Cerebellar nuclear complex (tissue), 1 donor: ENCODE measurements around the gene TENT4B.
"Not testable (repeated sequence)": the region's sequence is repeated elsewhere in the genome, so short reads cannot be mapped to it uniquely, and the experiment has no call there.

Experiments used
- DNase-seq, 2 experiments: peaks; one replicate each; lab custom pipeline; 2025; lab: John Stamatoyannopoulos, UW

TENT4B gene

DNA sequence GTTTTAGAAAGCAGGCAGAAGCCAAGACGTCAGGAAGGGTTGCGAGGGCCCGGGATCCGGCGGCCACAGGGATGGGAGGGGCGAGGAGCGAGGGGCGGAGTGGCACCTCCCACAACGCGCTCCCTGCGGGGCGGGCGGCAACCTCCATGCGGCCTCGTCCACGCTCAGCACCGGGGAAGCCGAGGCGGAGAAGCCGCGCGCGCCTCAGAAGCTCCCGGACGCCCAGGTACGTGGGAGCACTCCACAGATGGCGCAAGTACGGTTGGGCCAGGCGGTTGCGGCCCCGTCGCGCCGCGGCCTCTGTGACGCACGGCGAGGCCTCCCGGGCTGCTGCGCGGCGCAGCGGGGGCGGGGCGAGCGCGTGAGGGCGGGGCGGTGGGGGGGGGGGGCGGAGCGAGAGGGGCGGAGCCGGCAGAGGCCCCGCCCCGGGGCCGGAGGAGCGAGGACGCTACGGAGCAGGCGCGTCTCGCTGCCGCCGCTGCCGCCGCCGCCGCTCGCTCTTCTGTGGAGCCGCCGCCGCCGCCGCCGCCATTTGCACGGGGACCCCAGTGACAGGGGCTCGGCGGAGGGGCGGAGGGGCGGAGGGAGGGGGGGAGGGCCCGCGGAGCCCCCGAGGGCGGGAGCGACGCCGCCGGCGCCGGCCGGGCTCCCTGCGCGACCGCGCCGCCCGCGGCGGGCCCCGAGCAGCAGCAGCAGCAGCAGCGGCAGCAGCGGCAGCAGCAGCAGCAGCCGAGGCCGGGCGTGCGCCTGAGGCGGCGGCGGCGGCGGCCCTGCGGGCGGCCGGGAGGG is at the start of gene TENT4B:
TSS of gene TENT4B (plus strand) at position 500 of the 789 bp plus-strand sequence. CDS start 316 bp downstream, outside the sequence.
- peak in 1 of 2 experiments; percentile 33 for DNase-seq

DNA sequence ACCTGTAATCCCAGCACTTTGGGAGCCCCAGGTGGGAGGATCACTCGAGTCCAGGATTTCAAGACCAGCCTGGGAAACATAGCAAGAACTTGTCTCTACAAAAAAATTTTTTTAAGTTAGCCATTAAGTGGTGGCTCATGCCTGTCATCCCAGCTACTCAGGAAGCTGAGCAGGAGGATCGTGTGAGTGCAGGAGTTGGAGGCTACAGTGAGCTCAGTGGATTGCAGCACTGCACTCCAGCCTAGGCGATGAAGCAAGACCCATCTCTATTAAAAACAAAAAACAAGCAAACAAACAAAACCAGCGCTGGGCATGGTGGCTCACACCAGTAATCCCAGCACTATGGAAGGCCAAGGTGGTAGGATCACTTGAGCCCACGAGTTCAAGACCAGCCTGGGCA is 49.3 kb upstream of the TENT4B start:
- no peak for DNase-seq

DNA sequence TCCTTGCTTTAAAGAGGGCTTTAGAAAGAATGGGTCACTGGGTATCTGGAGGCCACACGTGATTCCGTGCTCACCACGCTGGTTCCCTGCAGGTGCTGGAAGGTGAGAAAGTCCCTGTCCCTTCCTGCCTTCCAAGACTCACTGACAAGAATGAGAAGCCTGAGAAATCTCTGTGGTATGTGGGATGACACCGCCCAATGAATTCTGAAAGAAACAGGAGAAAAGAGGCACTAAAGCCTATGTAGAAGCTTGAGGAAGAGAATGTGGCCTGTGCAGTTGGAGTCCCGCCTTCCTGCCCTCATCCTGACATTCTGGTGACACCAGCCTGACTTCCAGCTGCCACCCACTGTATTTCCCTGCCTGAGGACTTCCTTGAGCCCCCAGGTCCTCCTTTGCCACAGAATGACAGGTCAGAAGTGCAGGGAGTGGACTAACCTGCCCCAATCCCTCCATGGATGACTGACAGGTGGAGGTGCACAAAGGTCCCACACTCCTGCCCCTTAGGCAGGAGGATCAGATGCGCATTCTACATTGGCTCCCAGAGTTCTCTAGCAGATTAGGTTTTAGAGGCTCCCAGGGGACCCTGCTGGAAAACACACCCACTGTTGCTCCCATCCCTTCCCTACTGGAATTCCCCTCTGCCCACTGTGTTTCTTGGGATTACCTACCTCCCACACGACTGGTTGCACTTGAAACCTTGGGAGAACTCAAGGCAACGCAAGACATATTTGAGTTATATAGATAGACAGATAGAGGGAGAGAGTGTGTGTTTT is 38.6 kb upstream of the TENT4B start:
- DNase-seq = no peak

DNA sequence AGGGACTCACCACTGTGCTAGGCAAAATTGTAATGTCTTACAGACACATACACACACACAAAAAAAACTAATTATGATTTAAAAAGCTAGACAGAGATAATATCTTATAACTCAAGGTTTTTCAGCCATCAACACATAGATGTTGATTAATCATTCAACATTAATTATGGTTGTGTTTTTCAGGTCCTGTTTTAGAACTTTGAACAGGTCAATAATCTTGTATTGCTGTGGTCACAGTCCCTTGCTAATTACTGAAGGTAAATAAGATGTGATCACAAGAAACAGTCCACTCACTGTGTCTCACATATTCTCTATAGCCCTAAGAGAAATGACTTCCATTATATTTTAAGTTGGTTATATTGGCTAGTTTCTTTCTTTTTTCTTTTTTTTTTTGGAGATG is 32.4 kb upstream of the TENT4B start:
- no peak for DNase-seq

DNA sequence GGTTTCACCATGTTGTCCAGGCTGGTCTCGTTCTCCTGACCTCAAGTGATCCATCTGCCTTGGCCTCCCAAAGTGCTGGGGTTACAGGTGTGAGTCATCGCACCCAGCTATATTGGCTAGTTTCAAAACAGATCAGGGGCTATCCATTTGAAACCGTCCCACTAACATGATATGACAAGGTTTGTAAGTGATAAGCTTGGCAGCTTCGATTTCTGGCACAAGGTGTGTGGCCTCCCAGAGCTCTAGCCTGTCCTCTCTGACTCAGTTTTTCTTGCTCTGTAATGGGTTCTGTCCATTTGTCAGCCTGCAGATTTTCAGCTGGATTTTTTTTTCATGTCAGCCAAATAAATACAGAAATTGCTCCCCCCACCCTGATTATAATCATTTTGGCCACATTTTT is 31.8 kb upstream of the TENT4B start:
- no peak for DNase-seq

DNA sequence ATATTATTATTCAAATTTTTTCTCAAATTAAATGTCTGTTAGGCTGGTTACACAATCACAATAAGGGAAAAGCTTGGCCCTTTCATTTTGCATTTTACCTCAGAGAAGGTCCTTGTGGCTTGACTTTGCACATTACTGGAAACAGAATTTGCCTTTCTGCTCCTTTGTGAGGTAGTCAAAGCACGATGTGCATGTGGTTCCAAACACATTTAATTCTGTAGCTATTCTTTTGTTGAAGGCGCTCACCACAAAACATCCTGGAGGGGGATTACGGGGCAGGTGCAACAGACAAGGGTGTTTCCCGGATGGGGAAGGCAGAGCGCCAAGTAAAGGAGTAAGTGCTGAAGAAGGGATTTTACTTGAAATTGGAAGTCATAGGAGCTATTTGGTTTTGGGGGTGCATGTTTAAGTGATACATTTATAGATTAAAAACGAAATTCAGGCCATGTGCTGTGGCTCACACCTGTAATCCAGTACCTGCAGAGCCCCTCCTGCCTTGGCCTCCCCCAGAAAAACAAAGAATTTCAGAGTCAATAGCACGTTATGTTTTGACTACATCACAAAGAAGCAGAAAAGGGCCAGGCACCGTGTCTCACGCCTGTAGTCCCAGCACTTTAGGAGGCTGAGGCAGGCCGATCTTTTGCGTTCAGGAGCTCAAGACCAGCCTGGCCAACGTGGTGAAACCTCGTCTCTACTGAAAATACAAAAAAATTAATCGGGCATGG is 31.2 kb upstream of the TENT4B start:
- DNase-seq = no peak

DNA sequence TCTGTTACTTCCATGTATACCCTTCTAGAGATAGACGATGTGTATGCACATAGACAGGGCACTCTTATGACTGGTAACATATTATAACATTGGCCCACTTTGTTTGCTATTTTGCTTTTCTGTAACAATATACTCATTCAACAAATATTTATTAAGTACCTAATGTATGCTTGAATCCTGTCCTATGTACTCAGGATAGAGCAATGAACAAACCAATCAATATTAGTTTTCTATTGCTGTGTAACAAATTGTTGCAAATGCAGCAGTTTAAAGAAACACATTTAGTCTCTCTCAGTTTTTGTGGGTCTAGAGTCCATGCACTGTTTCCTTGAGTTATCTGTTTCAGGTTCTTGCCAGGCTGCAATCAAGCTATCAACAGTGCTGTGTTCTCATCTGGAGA is 29.7 kb upstream of the TENT4B start:
- no peak for DNase-seq

DNA sequence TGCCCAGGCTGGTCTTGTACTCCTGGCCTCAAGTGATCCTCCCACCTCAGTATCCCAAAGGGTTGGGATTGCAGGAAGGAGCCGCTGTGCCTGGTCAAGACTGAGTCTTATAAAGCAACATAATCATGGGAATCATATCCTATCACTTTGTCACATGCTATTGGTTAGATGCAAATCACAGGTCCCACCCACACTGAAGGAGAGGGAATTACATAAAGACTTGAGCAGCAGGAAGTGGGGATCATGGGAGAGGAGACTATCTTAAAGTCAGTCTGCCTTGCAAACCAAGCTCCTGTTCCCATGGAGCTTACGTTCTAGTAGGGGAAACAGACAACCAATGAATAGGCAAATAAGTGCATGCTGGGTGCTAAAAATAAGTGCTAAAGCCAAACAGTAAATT is 28.3 kb upstream of the TENT4B start:
- DNase-seq = no peak

DNA sequence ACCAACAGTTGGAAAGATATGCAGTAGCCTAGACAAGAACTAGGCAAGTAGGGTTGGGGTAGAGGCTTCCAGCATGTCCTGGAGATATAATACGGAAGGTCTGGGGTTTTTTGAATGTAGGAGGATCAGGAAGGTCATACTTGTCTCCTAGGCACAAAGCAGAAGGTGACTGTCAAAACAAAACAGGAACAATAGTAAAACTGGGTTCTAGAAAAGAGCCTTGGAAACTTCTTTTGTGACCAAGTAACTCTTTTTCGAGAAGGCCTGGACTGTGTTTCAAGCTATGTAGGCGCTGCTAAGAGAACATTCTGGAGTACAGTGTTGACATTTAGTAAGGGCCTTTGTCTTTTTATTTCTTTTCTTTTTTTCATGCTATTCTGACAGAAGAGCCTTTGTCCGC is 26.9 kb upstream of the TENT4B start:
- DNase-seq = no peak

DNA sequence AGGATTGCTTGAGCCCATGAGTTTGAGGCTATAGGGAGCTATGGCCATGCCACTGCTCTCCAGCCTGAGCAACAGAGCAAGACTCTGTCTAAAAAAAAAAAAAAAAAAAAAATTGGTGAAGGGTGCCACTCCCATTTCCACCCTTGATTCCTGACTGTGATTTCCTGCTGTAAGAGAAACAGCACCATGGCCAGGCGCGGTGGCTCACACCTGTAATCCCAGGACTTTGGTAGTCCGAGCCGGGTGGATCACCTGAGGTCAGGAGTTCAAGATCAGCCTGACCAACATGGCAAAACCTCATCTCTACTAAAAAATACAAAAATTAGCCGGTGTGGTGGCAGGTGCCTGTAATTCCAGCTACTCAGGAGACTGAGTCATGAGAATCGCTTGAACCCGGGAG is 20.5 kb upstream of the TENT4B start:
- not testable (repeated sequence) for DNase-seq

DNA sequence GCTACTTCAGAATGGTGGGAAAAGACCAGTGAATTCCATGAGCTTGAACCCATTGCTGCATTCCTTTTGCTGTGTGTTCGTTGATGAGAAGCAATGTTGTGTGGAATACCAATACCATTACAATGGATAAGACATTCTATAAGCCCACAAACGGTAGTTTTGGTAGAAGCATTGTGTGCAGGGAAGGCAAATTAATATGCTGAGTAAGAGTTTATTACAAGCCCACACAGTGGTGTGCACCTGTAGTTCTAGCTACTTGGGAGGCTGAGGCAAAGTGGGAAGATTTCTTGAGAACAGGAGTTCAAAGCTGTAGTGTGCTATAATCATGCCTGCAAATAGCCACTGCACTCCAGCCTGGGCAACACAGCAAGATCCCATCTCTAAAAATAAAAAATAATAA is 19.9 kb upstream of the TENT4B start:
- DNase-seq = no peak

DNA sequence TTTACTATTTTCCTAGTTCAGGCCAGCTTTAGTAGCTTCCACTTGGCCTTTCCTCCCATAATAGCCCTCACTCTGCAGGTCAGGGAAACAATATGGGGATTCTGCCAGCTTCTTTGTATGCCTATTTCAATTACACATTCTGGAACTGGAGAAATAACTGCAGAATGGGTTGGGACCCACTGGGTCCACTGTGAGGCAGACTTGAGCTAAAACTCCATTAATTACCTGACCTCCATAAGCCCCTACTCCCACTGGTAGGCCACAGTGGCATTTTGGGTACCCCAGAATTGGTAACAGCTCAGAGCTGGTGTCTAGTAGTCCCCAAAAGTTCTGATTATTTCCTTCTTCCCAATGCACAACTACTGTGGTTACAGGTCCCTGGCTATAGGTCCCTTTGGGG is 16.7 kb upstream of the TENT4B start:
- no peak for DNase-seq

DNA sequence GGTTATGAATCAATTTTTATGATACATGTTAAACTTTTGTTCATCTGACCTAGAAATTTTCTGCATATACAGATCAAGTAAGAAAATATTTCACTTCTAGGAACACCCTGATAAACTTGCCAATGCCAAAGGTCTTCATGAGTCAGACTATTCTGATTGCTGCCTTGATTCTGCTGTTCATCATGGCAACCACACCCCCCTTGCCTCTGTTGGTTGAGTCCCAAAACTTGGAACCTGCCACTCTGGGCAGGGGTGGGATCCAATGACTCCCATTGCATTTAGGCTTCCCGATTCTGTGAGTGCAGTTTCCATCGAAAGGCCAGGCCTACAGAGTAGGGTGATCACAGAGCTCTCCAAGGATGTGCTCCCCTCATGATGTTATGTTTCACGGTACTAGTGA is 15.8 kb upstream of the TENT4B start:
- no peak for DNase-seq

DNA sequence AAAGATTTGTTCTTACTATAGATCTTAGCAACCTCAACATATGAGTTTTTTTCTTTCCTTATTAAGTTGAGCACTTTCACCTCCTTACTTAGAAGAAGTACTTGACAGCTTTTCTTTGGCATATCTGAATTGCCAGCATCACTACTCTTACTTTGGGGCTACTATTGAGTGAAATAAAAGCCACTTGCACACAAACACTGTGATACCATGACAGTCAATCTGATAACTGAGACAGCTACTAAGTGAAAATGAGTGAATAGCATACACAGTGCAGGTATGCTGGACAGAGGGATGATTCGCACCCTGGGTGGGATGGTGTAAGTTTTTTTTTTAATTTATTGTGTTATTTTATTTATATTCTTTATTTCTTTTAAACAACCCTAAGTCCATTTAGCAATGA is 13.5 kb upstream of the TENT4B start:
- no peak for DNase-seq

DNA sequence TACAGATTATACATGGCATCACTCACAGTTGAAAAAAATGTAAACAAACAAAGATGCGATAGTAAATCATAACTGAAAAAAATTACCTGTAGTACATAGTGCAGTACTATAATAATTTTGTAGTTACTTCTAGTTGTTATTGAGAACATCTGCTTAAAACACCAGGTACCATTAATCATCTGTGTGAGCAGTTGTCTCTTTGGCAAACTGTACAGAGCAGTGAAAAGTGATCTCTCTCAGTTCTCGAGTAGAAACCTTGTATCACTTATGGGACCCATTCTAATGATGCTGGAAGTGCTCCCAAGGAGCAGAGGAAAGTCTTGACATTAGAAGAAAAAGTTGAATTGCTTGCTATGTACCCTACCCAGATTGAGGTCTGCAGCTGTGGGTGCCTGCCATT is 8.9 kb upstream of the TENT4B start:
- no peak for DNase-seq

DNA sequence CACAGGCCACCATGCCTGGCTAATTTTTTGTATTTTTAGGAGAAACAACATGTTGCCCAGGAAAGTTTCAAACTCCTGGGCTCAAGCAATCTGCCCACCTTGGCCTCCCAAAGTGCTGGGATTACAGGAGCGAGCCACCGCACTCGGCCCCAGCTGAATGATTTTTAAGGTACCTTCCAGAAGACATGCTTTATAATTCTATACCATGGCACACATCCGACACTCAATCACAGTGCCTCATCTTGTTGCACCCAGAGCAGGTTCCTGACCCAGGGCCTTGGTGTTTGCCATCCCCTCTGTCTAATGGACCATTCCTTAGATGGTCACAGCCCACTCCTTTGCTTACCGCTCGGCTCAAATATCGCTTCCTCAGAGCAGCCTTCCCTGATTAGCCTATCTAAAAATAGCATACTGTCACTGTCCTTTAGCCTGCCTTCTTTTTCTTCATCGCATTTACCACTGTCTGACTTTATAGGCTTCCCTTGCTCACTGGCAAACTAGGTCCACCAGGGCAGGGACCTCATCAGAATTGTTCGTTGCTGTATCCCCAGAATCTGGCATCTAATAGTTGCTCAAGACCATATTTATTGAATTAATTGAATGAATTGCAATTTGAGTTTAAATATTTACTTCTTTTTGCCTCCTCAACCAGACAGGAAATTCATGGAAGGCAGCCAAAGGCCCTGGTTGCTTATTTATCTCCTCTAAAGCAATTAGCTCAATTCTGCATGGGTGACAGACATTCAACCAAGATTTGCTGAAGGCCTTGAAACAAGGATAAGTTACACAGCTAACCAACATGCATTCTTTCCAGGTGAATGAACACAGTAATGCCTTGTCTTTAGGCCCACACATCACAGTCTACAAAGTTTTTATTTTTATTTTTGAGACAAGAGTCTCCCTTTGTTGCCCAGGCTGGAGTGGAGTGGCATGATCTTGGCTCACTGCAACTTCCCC is 6.3 kb upstream of the TENT4B start:
- DNase-seq = no peak

DNA sequence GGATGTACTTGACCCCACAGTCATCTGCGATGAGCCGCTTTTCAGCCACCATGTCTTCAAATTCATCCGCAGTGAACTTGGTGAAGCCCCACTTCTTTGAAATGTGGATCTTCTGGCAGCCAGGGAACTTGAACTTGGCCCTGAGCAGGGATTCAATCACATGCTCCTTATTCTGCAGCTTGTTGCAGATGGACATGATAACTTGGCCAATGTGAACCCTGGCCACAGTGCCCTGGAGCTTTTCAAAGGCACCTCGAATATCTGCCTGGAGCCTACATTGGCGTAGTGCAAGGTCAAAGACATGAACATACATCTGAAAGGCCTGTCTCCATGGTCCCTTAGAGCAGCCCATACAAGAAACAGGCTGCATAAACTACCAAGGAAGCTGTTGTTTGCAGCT is 1.8 kb upstream of the TENT4B start:
- DNase-seq = no peak

DNA sequence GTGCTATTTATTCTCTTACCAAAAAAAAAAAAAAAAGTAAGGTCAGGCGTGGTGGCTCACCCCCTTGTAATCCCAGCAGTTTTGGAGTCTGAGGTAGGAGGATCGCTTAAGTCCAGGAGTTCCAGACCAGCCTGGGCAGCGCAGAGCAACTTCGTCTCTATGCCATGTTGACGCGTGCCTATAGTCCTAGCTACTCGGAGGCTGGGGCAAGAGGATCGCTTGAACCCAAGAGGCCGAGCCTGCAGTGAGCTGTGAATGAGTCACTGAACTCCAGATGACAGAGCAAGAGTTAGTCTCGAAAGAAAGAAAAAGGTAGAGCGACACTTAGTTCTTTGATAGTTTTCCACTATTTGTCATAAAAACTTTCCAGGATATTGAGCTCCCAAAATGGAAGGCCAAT is 1.4 kb upstream of the TENT4B start:
- DNase-seq = no peak

DNA sequence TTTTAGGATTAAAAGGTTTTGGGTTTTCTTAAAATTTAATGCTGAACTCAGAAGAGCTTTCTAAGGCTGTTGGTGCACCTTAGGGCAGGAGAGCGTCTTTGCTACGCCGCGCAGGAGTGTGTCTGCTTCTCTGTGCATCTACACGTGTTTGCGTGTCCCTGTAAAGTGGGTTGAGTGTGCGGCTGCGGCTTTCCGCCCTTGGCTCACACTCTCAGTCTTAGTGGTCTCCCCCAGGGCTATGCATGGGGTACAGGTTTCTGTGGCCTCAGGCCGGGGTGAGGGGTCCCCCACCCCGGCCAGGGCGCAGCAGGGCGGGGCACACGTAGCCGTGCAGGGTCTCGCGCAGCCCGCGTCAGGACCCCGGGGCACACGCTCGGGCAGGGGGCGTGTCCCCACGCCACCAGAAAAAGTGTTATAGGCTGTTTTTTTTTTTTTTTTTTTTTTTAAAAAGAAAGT is 727 bp upstream of the TENT4B start:
- DNase-seq = peak in 1 of 2 experiments; percentile 6

DNA sequence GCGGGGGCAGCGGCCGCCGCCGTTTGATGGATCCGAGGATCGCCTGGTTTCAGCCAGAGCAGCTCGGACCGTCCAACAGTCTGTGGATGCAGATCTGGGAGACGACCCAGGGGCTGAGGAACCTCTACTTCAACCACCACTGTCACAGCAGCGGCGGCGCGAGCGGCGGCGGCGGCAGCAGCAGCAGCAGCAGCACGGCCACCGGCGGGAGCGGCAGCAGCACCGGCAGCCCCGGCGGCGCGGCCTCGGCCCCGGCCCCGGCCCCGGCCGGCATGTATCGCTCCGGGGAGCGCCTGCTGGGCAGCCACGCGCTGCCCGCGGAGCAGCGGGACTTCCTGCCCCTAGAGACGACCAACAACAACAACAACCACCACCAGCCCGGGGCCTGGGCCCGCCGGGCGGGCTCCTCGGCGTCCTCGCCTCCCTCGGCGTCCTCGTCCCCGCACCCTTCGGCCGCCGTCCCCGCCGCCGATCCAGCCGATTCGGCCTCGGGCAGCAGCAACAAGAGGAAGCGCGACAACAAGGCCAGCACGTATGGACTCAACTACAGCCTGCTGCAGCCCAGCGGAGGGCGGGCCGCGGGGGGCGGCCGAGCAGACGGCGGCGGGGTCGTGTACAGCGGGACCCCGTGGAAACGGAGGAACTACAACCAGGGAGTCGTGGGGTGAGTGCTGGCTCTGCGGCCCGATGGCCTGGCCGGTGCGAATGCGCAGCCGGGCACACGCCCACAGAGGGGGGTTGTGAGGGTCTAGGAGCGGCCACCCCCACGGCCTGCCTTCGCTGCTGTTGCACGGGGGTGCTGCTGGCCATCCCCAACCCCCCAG is 702 bp downstream of the TENT4B start:
- DNase-seq = no peak
